Activated CD4-positive, alpha-beta memory T cell treated with anti-CD3 and anti-CD28 coated beads for 36 hours (primary cell): ENCODE data around the gene CD6. TPM values are rescaled to one million over a fixed set of nuclear protein-coding genes. Genes with fewer than 3 reads are reported as not detected.

ENCODE experiments used
- CTCF ChIA-PET: fragments of 350-600 bp; sonication (Branson Sonifier 250); formaldehyde crosslinking; loops from one replicate; lab custom pipeline; 2021; ENCODE audit warnings: antibody characterized with exemption, inconsistent platforms; lab: Charles Lee
- POLR2A ChIA-PET: fragments of 350-600 bp; sonication (Branson Sonifier 250); formaldehyde crosslinking; loops from one replicate; lab custom pipeline; 2021; ENCODE audit warnings: antibody characterized with exemption; lab: Charles Lee
- DNase-seq: peaks from one replicate; pipeline ENCODE4 v3.0.0-alpha.2; 2020
- H3K27ac Mint-ChIP-seq: one replicate; pipeline ENCODE4 v1.8.0; 2021; ENCODE audit warnings: mixed read lengths
- H3K27me3 Mint-ChIP-seq: one replicate; pipeline ENCODE4 v1.8.0; 2021; ENCODE audit warnings: mixed read lengths
- H3K36me3 Mint-ChIP-seq: one replicate; pipeline ENCODE4 v1.8.0; 2021; ENCODE audit warnings: mixed read lengths
- H3K4me1 Mint-ChIP-seq: one replicate; pipeline ENCODE4 v1.8.0; 2021; ENCODE audit warnings: low read depth, mixed read lengths
- H3K4me3 Mint-ChIP-seq: one replicate; pipeline ENCODE4 v1.8.0; 2021; ENCODE audit warnings: mild to moderate bottlenecking, mixed read lengths
- H3K9me3 Mint-ChIP-seq: one replicate; pipeline ENCODE4 v1.8.0; 2021; ENCODE audit warnings: mixed read lengths
- intact Hi-C: fragments of 100-400 bp; cut with micrococcal nuclease; formaldehyde crosslinking; loops from one replicate; pipeline ENCODE4 v1.15.1; 2023
- total RNA-seq, 2 experiments: library from RNA; stranded (reverse); gene quantifications; one replicate each; pipeline ENCODE4 v1.2.3, GENCODE V29; 2021

The CD6 gene
- total RNA-seq, 2 experiments from 2014 or later = 271 to 279 TPM

DNA sequence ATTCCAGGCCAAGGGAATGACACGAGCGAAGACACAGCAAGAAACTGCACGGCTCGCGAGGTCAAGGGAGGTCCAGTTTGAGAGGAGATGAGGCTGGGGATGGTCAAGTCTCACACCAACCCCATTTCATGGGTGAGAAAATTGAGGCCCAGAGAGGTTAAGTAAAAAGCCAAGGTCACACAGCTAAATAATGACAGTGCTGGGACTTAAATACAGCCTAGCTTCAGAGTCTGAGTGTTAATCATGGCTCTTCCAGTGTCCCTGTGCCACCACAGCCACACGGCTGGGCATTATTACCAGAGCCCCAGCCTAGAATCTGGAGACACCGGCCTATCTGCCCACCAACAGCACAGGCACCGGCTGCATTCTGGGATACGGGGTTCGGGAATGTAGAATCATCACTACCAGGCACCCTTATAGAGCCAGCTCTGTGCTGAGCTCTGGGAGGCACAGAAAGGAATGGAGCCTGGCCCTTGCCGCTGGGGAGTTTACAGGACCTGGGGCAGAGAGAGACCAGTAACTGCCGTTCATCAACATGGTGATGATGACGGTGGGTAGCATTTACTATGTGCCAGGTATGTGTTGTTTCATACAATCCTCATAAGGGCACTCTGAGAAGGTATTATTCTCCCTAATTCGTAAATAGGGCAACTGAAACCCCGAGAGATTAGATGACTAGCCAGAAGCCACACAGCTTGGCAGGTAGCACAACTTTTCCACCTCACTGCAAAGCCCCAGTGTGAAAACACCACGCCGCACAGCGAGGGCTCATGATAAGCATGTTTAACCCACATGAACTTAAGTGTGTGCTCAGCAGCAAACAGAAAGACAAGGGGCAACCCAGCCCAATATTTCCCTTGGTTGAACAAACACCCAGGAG, 51.8 kb downstream of the CD6 start:
- Mint-ChIP-seq H3K36me3 (peaks cover 73% of the 10 kb centered on the region), H3K27me3 (no peaks in the 10 kb centered on the region), H3K4me3 (peak overlapping the region; percentile 75), H3K4me1 (peaks cover 92% of the 10 kb centered on the region), H3K9me3 (no peaks in the 10 kb centered on the region), H3K27ac (peak overlapping the region; percentile 99)
- intact Hi-C loops = loop anchor here (1.0 to 2.0 kb wide), 6 partner anchors 19 to 57 kb away; partner anchors contain the start of gene CD6
- ChIA-PET CTCF (interaction anchor here (0.6 to 3.0 kb wide), 8 partner anchors 19 to 167 kb away, joined by 3 to 13 read pairs (median 4); no protein-coding TSS in a partner anchor), POLR2A (interaction anchor here (0.9 to 3.1 kb wide), 24 partner anchors 14 to 106 kb away, joined by 3 to 27 read pairs (median 4); partner anchors contain the start of gene CD6)
- DNase-seq = peak; percentile 89

DNA sequence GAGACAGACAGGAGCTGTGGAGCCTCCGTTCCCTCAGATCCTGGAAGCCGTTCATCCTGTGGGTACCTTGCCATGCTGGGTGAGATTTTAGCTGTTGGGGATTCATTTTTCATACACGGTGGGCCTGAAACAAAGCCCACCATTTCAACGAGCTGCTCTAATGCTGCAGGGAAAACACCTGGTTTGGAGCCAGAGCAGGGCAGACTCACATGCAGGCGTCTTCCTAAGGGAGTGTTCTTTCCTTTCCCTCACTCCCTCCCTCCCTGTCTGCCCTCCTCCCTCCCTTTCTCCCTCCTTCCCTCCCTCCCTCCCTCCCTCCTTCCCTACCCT, 52.5 kb downstream of the CD6 start:
- H3K4me1 Mint-ChIP-seq = peaks cover 92% of the 10 kb centered on the region
- peak overlapping the region; percentile 99 for H3K27ac Mint-ChIP-seq
- no peaks in the 10 kb centered on the region for H3K27me3 Mint-ChIP-seq
- H3K9me3 Mint-ChIP-seq = no peaks in the 10 kb centered on the region
- DNase-seq = no peak
- CTCF ChIA-PET = interaction anchor here (0.6 to 3.0 kb wide), 6 partner anchors 21 to 458 kb away, joined by 3 to 13 read pairs (median 4); no protein-coding TSS in a partner anchor
- POLR2A ChIA-PET = interaction anchor here (0.9 to 3.1 kb wide), 17 partner anchors 14 to 91 kb away, joined by 3 to 27 read pairs (median 10); partner anchors contain the start of gene CD6
- intact Hi-C loops = loop anchor here (1.0 to 2.0 kb wide), 6 partner anchors 20 to 57 kb away; partner anchors contain the start of gene CD6
- peak overlapping the region; percentile 75 for H3K4me3 Mint-ChIP-seq
- peaks cover 71% of the 10 kb centered on the region for H3K36me3 Mint-ChIP-seq

DNA sequence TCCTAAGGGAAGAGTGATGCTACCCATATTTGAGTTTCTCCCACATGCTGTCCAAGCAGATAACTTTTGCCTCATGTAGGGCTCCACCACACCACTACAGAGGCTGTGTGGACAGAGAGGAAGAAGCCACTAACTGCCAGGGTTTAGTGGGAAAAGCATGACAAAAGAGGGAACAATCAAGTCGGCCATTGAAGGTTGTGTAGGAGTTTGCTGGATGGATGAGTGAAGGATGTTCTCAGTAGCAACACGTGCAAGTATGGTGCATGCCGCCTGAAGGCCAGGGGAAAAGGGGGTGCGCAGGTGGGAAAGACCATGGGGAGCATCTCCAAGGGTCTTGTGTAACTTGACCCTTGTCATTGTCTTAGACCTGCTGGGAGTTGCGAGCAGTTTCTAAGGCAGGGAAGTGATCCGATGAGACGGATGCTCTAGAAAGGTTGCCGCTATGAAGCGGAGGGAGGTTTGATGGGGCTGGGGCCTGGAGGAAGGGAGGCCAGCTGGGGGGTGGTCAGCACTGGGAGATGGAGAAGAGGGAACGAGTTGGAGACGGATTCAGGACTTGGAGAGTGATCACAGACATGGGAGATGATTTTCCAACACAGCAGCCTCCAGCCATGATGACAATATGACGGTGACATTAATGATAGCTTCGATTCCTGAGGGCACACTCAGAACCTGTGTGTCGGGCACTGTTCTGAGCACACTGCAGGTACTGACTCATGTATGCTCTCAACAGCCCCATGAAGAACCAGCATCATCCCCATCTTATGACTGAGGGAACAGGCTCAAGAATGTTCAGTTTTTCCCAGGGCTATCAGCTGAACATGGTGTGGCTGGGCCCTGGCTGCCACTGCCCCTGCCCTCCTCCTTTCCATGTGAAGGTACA, 53.7 kb downstream of the CD6 start:
- H3K36me3 Mint-ChIP-seq = peaks cover 70% of the 10 kb centered on the region
- H3K9me3 Mint-ChIP-seq = no peaks in the 10 kb centered on the region
- DNase-seq = peak; percentile 58
- peak overlapping the region; percentile 96 for H3K27ac Mint-ChIP-seq
- no peaks in the 10 kb centered on the region for H3K27me3 Mint-ChIP-seq
- H3K4me1 Mint-ChIP-seq = peaks cover 91% of the 10 kb centered on the region
- POLR2A ChIA-PET = interaction anchor here (1.0 to 4.2 kb wide), 18 partner anchors 12 to 86 kb away, joined by 3 to 61 read pairs (median 12); partner anchors contain the start of gene CD5
- CTCF ChIA-PET = interaction anchor here (0.9 to 1.3 kb wide), 4 partner anchors 12 to 250 kb away, joined by 3 read pairs; no protein-coding TSS in a partner anchor
- intact Hi-C loops = no loop called here
- H3K4me3 Mint-ChIP-seq = peak overlapping the region; percentile 83

DNA sequence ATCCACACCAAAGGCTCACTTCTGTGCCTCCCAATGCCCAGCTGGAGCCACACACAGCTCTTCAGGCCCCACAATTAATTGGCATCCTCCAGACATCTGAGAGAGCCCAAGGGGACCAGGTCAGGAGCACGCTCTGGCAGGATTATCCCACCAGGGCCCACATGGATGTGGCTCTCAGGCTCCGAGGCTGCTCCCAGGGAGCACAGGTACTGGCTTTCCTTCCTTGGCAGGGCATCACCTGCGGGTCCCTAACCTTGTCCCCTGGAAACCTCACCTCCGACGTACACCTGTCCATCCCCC, 54.3 kb downstream of the CD6 start:
- Mint-ChIP-seq H3K4me3 (peak overlapping the region; percentile 83), H3K27ac (peak overlapping the region; percentile 96), H3K4me1 (peaks cover 88% of the 10 kb centered on the region), H3K27me3 (no peaks in the 10 kb centered on the region), H3K9me3 (no peaks in the 10 kb centered on the region), H3K36me3 (peaks cover 68% of the 10 kb centered on the region)
- POLR2A ChIA-PET = interaction anchor here (1.0 to 4.2 kb wide), 17 partner anchors 11 to 86 kb away, joined by 3 to 61 read pairs (median 9); partner anchors contain the start of gene CD5
- no peak for DNase-seq
- intact Hi-C loops = no loop called here
- CTCF ChIA-PET = interaction anchor here (0.9 to 1.3 kb wide), 5 partner anchors 12 to 251 kb away, joined by 3 to 4 read pairs (median 3); no protein-coding TSS in a partner anchor

DNA sequence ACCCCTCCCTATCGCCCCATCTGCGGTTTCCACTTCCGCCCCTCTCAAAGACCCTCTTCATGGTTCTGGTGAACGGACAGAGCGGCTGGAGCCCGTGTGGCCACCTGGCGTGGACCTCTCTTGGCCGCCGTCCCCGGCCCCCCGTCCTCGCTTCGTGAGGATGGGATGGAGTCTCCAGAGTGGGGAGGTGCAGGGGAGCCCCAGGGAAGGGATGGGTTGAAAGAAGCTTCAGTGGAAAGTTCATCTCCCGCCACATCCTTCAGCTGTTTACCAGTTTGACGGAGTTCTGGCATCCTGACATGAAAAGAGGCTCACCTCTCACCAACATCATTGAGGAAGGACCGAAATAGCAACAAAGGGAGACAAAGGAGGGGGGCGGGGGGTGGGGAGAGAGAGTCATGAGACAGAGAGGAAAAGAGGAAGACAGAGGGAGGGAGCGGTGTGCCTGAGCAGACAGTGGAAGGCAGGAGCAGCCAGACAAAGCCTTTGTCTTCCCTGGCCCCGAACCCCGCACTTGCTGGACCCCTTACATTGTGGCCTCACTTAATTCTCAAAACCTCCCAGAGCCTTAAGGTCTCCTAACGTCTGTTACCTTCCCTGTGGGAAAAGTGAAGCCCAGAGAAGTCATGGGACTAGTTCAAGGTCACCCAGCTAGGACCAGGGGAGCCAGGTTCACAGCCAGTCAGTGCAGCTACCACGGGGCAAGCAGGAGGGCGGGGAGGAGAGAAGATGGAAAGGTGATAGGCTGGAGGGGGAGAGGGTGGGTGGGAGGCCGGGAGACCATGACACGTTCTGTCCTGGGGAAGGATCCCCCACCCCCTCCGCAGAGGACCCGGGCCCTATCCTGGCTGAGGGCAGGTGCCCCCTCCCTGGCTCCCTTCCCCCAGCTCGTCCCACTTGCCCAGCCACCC, 54.9 kb downstream of the CD6 start:
- H3K27me3 Mint-ChIP-seq = no peaks in the 10 kb centered on the region
- H3K27ac Mint-ChIP-seq = peak overlapping the region; percentile 96
- ChIA-PET POLR2A (interaction anchor here (0.7 to 4.2 kb wide), 19 partner anchors 11 to 85 kb away, joined by 3 to 61 read pairs (median 7); partner anchors contain the start of gene CD5), CTCF (interaction anchor here (0.8 to 1.3 kb wide), 6 partner anchors 11 to 251 kb away, joined by 3 to 4 read pairs (median 3); no protein-coding TSS in a partner anchor)
- H3K9me3 Mint-ChIP-seq = no peaks in the 10 kb centered on the region
- peak; percentile 76 for DNase-seq
- intact Hi-C loops = no loop called here
- H3K36me3 Mint-ChIP-seq = peaks cover 66% of the 10 kb centered on the region
- H3K4me1 Mint-ChIP-seq = peaks cover 85% of the 10 kb centered on the region
- peak overlapping the region; percentile 83 for H3K4me3 Mint-ChIP-seq

DNA sequence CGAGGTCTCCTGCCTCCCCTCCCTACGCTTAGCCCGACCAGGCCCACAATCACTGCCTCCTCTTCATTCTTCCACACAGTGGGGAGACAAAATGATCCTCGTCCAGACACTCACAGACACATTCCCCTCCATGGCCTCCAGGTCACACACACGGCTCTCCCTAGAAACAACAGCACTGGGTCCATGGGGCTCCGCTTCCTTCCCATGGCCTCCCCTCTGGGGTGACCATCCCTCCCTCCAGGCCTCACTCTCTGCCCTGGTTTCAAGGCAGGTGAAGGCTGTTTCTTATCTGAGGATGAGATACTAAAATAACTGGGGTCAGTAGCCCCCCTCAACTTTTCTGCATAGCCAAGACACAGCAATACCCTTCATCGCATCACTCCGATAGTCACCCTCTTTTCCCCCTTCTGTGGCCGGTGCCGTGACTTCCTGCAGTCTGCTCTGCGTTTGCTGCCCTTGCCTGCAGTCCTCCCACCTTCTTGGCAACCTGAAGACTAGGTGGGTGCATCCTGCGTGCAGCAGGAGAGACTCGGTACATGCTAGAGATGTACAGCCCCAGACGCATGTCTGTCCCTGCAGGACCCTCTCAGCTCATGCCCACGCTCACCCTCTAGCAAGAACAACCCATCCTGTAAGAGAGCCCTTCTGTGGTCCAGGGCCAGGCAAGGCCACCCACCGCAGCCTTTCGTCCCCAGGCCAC, 55.8 kb downstream of the CD6 start:
- ChIA-PET POLR2A (interaction anchor here (0.6 to 4.2 kb wide), 24 partner anchors 7 to 86 kb away, joined by 3 to 61 read pairs (median 5); no protein-coding TSS in a partner anchor), CTCF (interaction anchor here (1.0 to 1.6 kb wide), 4 partner anchors 11 to 101 kb away, joined by 3 to 10 read pairs (median 4); no protein-coding TSS in a partner anchor)
- H3K9me3 Mint-ChIP-seq = no peaks in the 10 kb centered on the region
- peak; percentile 61 for DNase-seq
- peaks cover 69% of the 10 kb centered on the region for H3K36me3 Mint-ChIP-seq
- H3K4me3 Mint-ChIP-seq = peak overlapping the region; percentile 83
- peak overlapping the region; percentile 96 for H3K27ac Mint-ChIP-seq
- intact Hi-C loops = no loop called here
- peaks cover 81% of the 10 kb centered on the region for H3K4me1 Mint-ChIP-seq
- no peaks in the 10 kb centered on the region for H3K27me3 Mint-ChIP-seq

DNA sequence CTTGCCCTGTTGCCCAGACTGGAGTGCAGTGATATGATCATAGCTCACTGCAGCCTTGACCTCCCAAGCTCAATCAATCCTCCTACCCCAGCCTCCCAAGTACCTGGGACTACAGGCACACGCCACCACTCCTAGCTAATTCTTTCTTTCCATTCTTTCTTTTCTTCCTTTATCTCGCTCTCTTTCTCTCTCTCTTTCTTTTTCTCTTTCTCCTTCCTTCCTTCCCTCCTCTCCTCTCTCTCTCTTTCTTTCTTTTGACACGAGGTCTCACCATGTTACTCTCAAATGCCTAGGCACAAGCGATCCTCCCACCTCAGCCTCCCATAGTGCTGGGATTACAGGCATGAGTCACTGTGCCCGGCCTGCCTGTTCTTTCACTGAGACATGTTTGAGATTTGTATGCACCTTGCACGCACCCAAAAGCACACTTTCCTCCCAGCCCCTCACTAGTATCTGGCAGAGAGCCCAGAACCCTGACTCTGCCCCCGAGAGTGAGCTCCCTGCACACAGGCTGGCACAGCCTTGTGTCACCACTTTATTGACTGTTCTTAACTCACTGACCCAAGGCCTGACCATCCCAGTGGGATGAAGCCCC, 56.8 kb downstream of the CD6 start:
- Mint-ChIP-seq H3K4me1 (peaks cover 77% of the 10 kb centered on the region), H3K36me3 (peaks cover 71% of the 10 kb centered on the region), H3K27ac (peak overlapping the region; percentile 96), H3K4me3 (peak overlapping the region; percentile 83), H3K9me3 (no peaks in the 10 kb centered on the region), H3K27me3 (no peaks in the 10 kb centered on the region)
- peak; percentile 88 for DNase-seq
- ChIA-PET POLR2A (interaction anchor here (0.6 to 4.2 kb wide), 19 partner anchors 8 to 85 kb away, joined by 3 to 61 read pairs (median 5); partner anchors contain the start of gene CD5), CTCF (interaction anchor here (1.0 to 1.6 kb wide), 4 partner anchors 10 to 101 kb away, joined by 3 to 10 read pairs (median 4); no protein-coding TSS in a partner anchor)
- intact Hi-C loops = loop anchor here (1.0 kb wide), 2 partner anchors 14 to 33 kb away; no protein-coding TSS in a partner anchor

DNA sequence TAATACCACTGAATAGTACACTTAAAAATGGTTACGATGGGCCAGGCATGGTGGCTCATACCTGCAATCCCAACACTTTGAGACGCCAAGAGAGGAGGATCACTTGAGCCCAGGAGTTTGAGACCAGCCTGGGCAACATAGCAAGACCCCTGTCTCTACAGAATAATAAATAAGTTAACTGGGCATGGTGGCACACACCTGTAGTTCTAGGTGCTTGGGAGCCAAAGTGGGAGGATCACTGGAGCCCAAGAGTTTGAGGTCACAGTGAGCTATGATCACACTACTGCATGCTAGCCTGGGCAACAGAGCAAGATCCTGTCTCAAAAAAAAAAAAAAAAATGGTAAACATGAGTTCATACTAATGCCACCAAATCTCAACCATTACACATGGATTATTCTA, 61.3 kb downstream of the CD6 start:
- intact Hi-C loops = no loop called here
- ChIA-PET POLR2A (no interaction called here), CTCF (no interaction called here)
- H3K27ac Mint-ChIP-seq = no peak overlapping the region
- H3K9me3 Mint-ChIP-seq = no peaks in the 10 kb centered on the region
- H3K36me3 Mint-ChIP-seq = peaks cover 65% of the 10 kb centered on the region
- DNase-seq = peak; percentile 1
- H3K4me3 Mint-ChIP-seq = no peak overlapping the region
- peaks cover 73% of the 10 kb centered on the region for H3K4me1 Mint-ChIP-seq
- H3K27me3 Mint-ChIP-seq = no peaks in the 10 kb centered on the region

DNA sequence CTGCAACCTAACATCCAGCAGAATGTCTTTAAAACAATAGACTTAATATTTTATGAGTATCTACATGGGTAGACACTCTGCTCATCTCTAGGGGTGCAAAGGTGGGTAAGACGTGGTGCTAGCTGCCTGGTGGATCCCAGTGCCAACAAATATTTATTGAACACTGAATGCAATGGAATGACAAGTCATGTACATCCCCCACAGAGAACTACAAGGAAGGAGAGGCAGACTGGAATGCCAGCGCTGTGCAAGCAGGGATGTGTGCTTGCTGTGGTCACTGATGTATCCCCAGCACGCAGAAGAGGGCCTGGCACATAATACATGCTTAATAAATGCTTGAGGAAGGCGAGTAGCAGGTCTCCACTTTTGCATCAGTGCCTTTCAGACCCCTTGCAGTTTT, 61.9 kb downstream of the CD6 start:
- peaks cover 73% of the 10 kb centered on the region for H3K4me1 Mint-ChIP-seq
- CTCF ChIA-PET = no interaction called here
- no peak overlapping the region for H3K27ac Mint-ChIP-seq
- no peaks in the 10 kb centered on the region for H3K9me3 Mint-ChIP-seq
- H3K27me3 Mint-ChIP-seq = no peaks in the 10 kb centered on the region
- POLR2A ChIA-PET = interaction anchor here (1.5 kb wide), 1 partner anchor 21 kb away, joined by 3 read pairs; no protein-coding TSS in a partner anchor
- intact Hi-C loops = no loop called here
- H3K36me3 Mint-ChIP-seq = peaks cover 61% of the 10 kb centered on the region
- no peak for DNase-seq
- H3K4me3 Mint-ChIP-seq = no peak overlapping the region
